Measurements from ENCODE around the gene CANT1.

Gene CANT1

GRCh38 chr17:78991906-78992532 is 17.5 kb downstream of the CANT1 start:
- Histone ChIP-seq H3K9ac (ENCODE audit: low read length) (no peak overlapping the region), H3K4me3 (ENCODE audit: low read length) (no peak overlapping the region), H3K4me1 (ENCODE audit: control insufficient read depth, insufficient read depth, low read length) (no peaks in the 10 kb centered on the region), H3K36me3 (ENCODE audit: control insufficient read depth, insufficient read depth, low read length) (peaks cover 22% of the 10 kb centered on the region), H3K27ac (ENCODE audit: low read depth, low read length) (no peak overlapping the region), H3K27me3 (ENCODE audit: control insufficient read depth, insufficient read depth, low read length) (no peaks in the 10 kb centered on the region)

- Histone ChIP-seq H3K27me3 (ENCODE audit: control insufficient read depth, insufficient read depth, low read length) (no peaks in the 10 kb centered on the region), H3K27ac (ENCODE audit: low read depth, low read length) (no peak overlapping the region), H3K4me1 (ENCODE audit: control insufficient read depth, insufficient read depth, low read length) (no peaks in the 10 kb centered on the region), H3K36me3 (ENCODE audit: control insufficient read depth, insufficient read depth, low read length) (peaks cover 17% of the 10 kb centered on the region), H3K4me3 (ENCODE audit: low read length) (no peak overlapping the region), H3K9ac (ENCODE audit: low read length) (no peak overlapping the region)
Measured at GRCh38 chr17:78991017-78991738, 18.4 kb downstream of the CANT1 start.

- H3K4me3 ChIP-seq (ENCODE audit: low read length): no peak overlapping the region
- no peak overlapping the region for H3K27ac ChIP-seq (ENCODE audit: low read depth, low read length)
- peaks cover 17% of the 10 kb centered on the region for H3K36me3 ChIP-seq (ENCODE audit: control insufficient read depth, insufficient read depth, low read length)
- H3K4me1 ChIP-seq (ENCODE audit: control insufficient read depth, insufficient read depth, low read length): no peaks in the 10 kb centered on the region
- H3K27me3 ChIP-seq (ENCODE audit: control insufficient read depth, insufficient read depth, low read length): no peaks in the 10 kb centered on the region
- H3K9ac ChIP-seq (ENCODE audit: low read length): no peak overlapping the region
Measured at GRCh38 chr17:78990349-78991016, 19.1 kb downstream of the CANT1 start.

DNA sequence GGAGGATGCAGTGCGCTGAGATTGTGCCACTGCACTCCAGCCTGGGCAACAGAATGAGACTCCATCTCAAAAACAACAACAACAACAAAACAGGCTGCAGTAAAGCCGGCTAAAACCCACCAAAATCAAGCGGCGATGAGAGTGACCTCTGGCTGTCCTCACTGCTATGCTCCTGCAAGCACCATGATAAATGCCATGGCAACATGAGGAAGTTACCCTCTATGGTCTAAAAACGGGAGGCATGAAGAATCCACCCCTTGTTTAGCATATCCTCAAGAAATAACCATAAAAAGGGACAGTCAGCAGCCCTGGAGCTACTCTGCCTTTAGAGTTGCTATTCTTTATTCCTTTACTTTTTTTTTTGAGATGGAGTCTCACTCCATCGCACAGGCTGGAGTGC is 21.4 kb downstream of the CANT1 start:
- H3K4me1 ChIP-seq (ENCODE audit: control insufficient read depth, insufficient read depth, low read length): no peaks in the 10 kb centered on the region
- no peak overlapping the region for H3K27ac ChIP-seq (ENCODE audit: low read depth, low read length)
- H3K4me3 ChIP-seq (ENCODE audit: low read length): no peak overlapping the region

GRCh38 chr17:78986649-78987328 is 22.8 kb downstream of the CANT1 start:
- Histone ChIP-seq H3K27ac (ENCODE audit: low read depth, low read length) (no peak overlapping the region), H3K9ac (ENCODE audit: low read length) (no peak overlapping the region), H3K27me3 (ENCODE audit: control insufficient read depth, insufficient read depth, low read length) (no peaks in the 10 kb centered on the region), H3K4me3 (ENCODE audit: low read length) (peak overlapping the region; percentile 26), H3K36me3 (ENCODE audit: control insufficient read depth, insufficient read depth, low read length) (peaks cover 10% of the 10 kb centered on the region), H3K4me1 (ENCODE audit: control insufficient read depth, insufficient read depth, low read length) (no peaks in the 10 kb centered on the region)

More for the DNA sequence above, 21.4 kb downstream of the CANT1 start:
- Histone ChIP-seq H3K9ac (ENCODE audit: low read length) (no peak overlapping the region), H3K27me3 (ENCODE audit: control insufficient read depth, insufficient read depth, low read length) (no peaks in the 10 kb centered on the region), H3K36me3 (ENCODE audit: control insufficient read depth, insufficient read depth, low read length) (peaks cover 17% of the 10 kb centered on the region)

DNA sequence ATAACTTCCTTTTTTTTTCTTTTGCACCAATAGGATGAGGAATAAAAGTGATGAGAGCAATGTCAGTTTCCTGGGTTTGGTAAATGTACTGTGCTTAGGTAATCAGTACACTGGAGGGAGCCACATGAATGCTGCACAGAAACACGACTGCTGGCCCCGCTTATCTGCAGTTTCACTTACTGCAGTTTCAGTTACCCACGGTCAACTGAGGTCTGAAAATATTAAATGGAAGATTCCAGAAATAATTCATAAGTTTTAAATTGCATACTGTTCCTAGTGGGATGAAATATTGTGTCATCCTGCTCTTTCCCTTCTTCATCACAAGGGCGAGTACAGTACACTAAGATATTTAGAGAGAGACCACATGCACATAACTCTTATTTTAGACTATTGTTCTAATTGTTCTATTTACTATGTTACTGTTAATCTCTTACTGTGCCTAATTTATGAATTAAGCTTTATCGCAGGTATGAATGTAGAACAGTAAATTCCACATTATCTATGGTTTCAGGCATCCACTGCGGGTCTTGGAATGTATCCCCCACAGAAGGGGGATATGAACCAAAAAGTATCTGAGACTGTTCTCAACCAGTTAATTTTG is 23.4 kb downstream of the CANT1 start:
- peak overlapping the region; percentile 26 for H3K4me3 ChIP-seq (ENCODE audit: low read length)

GRCh38 chr17:78985395-78985794 is 24.2 kb downstream of the CANT1 start:
- H3K27me3 ChIP-seq (ENCODE audit: control insufficient read depth, insufficient read depth, low read length): no peaks in the 10 kb centered on the region
- H3K9ac ChIP-seq (ENCODE audit: low read length): no peak overlapping the region
- no peaks in the 10 kb centered on the region for H3K4me1 ChIP-seq (ENCODE audit: control insufficient read depth, insufficient read depth, low read length)
- no peak overlapping the region for H3K27ac ChIP-seq (ENCODE audit: low read depth, low read length)
- no peaks in the 10 kb centered on the region for H3K36me3 ChIP-seq (ENCODE audit: control insufficient read depth, insufficient read depth, low read length)
- no peak overlapping the region for H3K4me3 ChIP-seq (ENCODE audit: low read length)

More for the DNA sequence above, 23.4 kb downstream of the CANT1 start:
- Histone ChIP-seq H3K4me1 (ENCODE audit: control insufficient read depth, insufficient read depth, low read length) (no peaks in the 10 kb centered on the region), H3K27me3 (ENCODE audit: control insufficient read depth, insufficient read depth, low read length) (no peaks in the 10 kb centered on the region), H3K27ac (ENCODE audit: low read depth, low read length) (no peak overlapping the region), H3K36me3 (ENCODE audit: control insufficient read depth, insufficient read depth, low read length) (peaks cover 4% of the 10 kb centered on the region), H3K9ac (ENCODE audit: low read length) (no peak overlapping the region)

- H3K9ac ChIP-seq (ENCODE audit: low read length): no peak overlapping the region
- H3K4me3 ChIP-seq (ENCODE audit: low read length): no peak overlapping the region
- H3K27me3 ChIP-seq (ENCODE audit: control insufficient read depth, insufficient read depth, low read length): no peaks in the 10 kb centered on the region
- no peak overlapping the region for H3K27ac ChIP-seq (ENCODE audit: low read depth, low read length)
- no peaks in the 10 kb centered on the region for H3K36me3 ChIP-seq (ENCODE audit: control insufficient read depth, insufficient read depth, low read length)
- peaks cover 12% of the 10 kb centered on the region for H3K4me1 ChIP-seq (ENCODE audit: control insufficient read depth, insufficient read depth, low read length)
Measured at GRCh38 chr17:78981010-78981888, 28.3 kb downstream of the CANT1 start.

DNA sequence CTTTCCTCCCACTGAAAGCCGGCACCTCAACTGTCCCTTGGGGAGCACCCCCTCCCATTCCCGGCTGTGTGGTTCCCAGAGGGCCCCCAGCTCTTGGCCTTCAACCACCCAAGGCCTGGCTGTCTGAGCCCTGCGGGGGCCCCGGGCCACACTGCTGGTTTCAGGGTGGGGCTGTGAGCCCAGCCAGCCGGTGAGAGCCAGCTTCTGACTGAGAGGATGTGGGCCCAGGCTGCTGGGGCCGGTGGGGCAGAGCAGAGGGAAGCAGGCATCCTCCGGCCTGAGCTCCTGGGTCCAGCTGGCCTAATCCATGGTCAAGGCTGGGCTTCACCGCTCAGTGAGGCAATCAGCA is 29.0 kb downstream of the CANT1 start:
- Histone ChIP-seq H3K36me3 (ENCODE audit: control insufficient read depth, insufficient read depth, low read length) (no peaks in the 10 kb centered on the region), H3K27me3 (ENCODE audit: control insufficient read depth, insufficient read depth, low read length) (no peaks in the 10 kb centered on the region), H3K4me1 (ENCODE audit: control insufficient read depth, insufficient read depth, low read length) (peaks cover 17% of the 10 kb centered on the region), H3K27ac (ENCODE audit: low read depth, low read length) (no peak overlapping the region), H3K4me3 (ENCODE audit: low read length) (no peak overlapping the region), H3K9ac (ENCODE audit: low read length) (no peak overlapping the region)

GRCh38 chr17:78979780-78980623 is 29.6 kb downstream of the CANT1 start, which contains the start of gene LGALS3BP:
TSS of gene LGALS3BP (minus strand) at chr17:78979923. CDS start at chr17:78977191, 2,732 bp downstream.
- H3K36me3 ChIP-seq (ENCODE audit: control insufficient read depth, insufficient read depth, low read length): no peaks in the 10 kb centered on the region
- H3K27ac ChIP-seq (ENCODE audit: low read depth, low read length): peak within 1 kb of the TSS; percentile 78
- no peak within 1 kb of the TSS for H3K9ac ChIP-seq (ENCODE audit: low read length)
- H3K4me3 ChIP-seq (ENCODE audit: low read length): peak within 1 kb of the TSS; percentile 75
- peaks cover 17% of the 10 kb centered on the region for H3K4me1 ChIP-seq (ENCODE audit: control insufficient read depth, insufficient read depth, low read length)
- no peaks in the 10 kb centered on the region for H3K27me3 ChIP-seq (ENCODE audit: control insufficient read depth, insufficient read depth, low read length)

All from rectal smooth muscle tissue (tissue), 1 donor.